Pons (tissue), 1 donor: ENCODE measurements around the gene NLRP1.

Experiments
- DNase-seq: peaks from one replicate; pipeline ENCODE4 v3.0.0-alpha.2; 2016; ENCODE audit warnings: low spot score

The NLRP1 gene

GRCh38 chr17:5584383-5585286, at the start of gene NLRP1:
TSS of gene NLRP1 (minus strand) at chr17:5584509. CDS start at chr17:5583957, 552 bp downstream.
- DNase-seq = peak; percentile 84

- peak; percentile 11 for DNase-seq
These were observed 47.8 kb upstream of the NLRP1 start for GRCh38 chr17:5631958-5632590.

GRCh38 chr17:5630434-5630833, 46.1 kb upstream of the NLRP1 start:
- no peak for DNase-seq

- no peak for DNase-seq
These were observed 44.8 kb upstream of the NLRP1 start for GRCh38 chr17:5629128-5629527.

- DNase-seq = no peak
These were observed 44.0 kb upstream of the NLRP1 start for GRCh38 chr17:5628262-5628661.

- no peak for DNase-seq
These were observed 39.9 kb upstream of the NLRP1 start for GRCh38 chr17:5624211-5624610.

- DNase-seq = no peak
These were observed 37.4 kb upstream of the NLRP1 start for GRCh38 chr17:5621729-5622128.

- DNase-seq = no peak
These were observed 36.7 kb upstream of the NLRP1 start for GRCh38 chr17:5621026-5621425.

- DNase-seq = no peak
These were observed 34.9 kb upstream of the NLRP1 start for GRCh38 chr17:5619088-5619740.

- DNase-seq = no peak
These were observed 34.2 kb upstream of the NLRP1 start for GRCh38 chr17:5618476-5618875.

- no peak for DNase-seq
These were observed 31.2 kb upstream of the NLRP1 start for GRCh38 chr17:5615476-5615875.

- peak; percentile 42 for DNase-seq
These were observed 26.6 kb upstream of the NLRP1 start for GRCh38 chr17:5610956-5611355.

GRCh38 chr17:5608399-5609112, 24.2 kb upstream of the NLRP1 start:
- DNase-seq = no peak

GRCh38 chr17:5607946-5608345, 23.6 kb upstream of the NLRP1 start:
- DNase-seq = no peak

GRCh38 chr17:5605452-5605851, 21.1 kb upstream of the NLRP1 start:
- no peak for DNase-seq

GRCh38 chr17:5600041-5600440, 15.7 kb upstream of the NLRP1 start:
- DNase-seq = no peak

- no peak for DNase-seq
These were observed 14.1 kb upstream of the NLRP1 start for GRCh38 chr17:5598457-5598856.

- DNase-seq = no peak
These were observed 12.1 kb upstream of the NLRP1 start for GRCh38 chr17:5596421-5596820.

GRCh38 chr17:5595831-5596230, 11.5 kb upstream of the NLRP1 start:
- DNase-seq = no peak

GRCh38 chr17:5592382-5592781, 8.1 kb upstream of the NLRP1 start:
- peak; percentile 87 for DNase-seq

- no peak for DNase-seq
These were observed 7.7 kb upstream of the NLRP1 start for GRCh38 chr17:5591966-5592365.

- DNase-seq = no peak
These were observed 4.3 kb upstream of the NLRP1 start for GRCh38 chr17:5588584-5588983.
